Ramos (cell line): Measurements from ENCODE around the gene RPRD2.
"Not testable (repeated sequence)": the region's sequence is repeated elsewhere in the genome, so short reads cannot be mapped to it uniquely, and the experiment has no call there.

Experiments
- in situ Hi-C: fragments of 300-500 bp; cut with MboI; formaldehyde crosslinking; loops from one replicate; pipeline ENCODE4 v1.14.3; 2022; ENCODE audit warnings: low sequenced_read_pairs; ENCODE audit not compliant: unreplicated experiment

The RPRD2 gene

GRCh38 chr1:150363426-150364230, at the start of gene RPRD2:
Gene RPRD2, plus strand, starts transcription at chr1:150364147. Its CDS starts 568 bp downstream, at chr1:150364715.
- in situ Hi-C loops: no loop called here

GRCh38 chr1:150314691-150315090, 49.3 kb upstream of the RPRD2 start:
- in situ Hi-C loops: not testable (repeated sequence)

GRCh38 chr1:150320667-150320978, 43.3 kb upstream of the RPRD2 start:
- in situ Hi-C loops: no loop called here

GRCh38 chr1:150321826-150322166, 42.2 kb upstream of the RPRD2 start:
- in situ Hi-C loops: no loop called here

- in situ Hi-C loops: no loop called here
Measured at GRCh38 chr1:150322310-150322709, 41.6 kb upstream of the RPRD2 start.

GRCh38 chr1:150332651-150333290, 31.2 kb upstream of the RPRD2 start:
- in situ Hi-C loops: no loop called here

- in situ Hi-C loops: no loop called here
Measured at GRCh38 chr1:150346316-150346715, 17.6 kb upstream of the RPRD2 start.

DNA sequence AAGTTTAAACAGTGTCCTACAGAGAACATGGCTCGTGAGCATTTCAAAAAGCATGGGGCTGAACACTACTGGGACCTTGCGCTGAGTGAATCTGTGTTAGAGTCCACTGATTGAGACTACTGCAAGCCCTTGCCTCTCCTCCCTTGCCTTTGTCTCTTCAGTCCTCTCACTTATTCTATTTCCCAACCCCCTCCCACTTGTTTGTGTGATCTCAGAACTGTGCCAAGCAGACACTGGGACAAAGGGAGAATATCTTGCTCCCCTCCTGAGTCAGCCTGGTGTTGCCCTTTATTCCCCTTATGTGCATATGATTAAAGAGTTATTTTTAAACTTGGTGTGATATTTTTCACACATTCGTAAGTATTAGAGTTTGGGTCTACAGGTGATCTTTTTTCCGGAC, 11.1 kb upstream of the RPRD2 start:
- in situ Hi-C loops: no loop called here

DNA sequence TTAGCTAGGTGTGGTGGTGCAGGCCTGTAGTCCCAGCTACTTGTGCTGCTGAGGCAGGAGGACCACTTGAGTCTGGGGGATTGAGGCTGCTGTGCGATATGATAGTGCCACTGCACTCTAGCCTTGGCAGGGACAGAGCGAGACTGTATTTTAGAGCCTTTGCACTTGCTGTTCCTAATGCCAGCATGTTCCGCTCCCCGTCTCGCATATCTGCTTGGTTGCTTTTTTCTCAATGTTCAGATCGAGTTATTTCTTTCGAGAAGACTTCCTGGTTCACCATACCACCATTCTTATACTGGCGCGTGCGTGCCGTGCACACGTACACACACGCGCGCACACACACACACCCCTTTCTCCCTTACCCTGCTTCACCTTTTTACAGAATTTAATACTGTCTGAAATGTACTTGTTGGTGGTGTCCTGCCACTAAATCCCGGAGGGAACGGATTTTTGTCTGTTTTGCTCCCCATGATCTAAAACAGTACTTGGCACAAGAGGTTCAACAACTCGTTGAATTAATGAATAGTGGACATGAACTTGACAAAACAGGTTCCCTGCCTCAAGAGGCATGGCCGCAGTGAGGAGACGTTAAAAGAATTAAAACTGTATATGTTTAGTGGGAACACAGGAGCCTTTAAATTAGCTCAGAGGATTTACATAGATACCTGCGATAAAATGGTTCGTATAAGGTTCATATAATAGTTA, 1.1 kb upstream of the RPRD2 start:
- in situ Hi-C loops: no loop called here

- in situ Hi-C loops: no loop called here
Measured at GRCh38 chr1:150364231-150365003, 470 bp downstream of the RPRD2 start.

- in situ Hi-C loops: no loop called here
Measured at GRCh38 chr1:150365941-150366340, 2.0 kb downstream of the RPRD2 start.

- in situ Hi-C loops: no loop called here
Measured at GRCh38 chr1:150366416-150367296, 2.7 kb downstream of the RPRD2 start.

- in situ Hi-C loops: no loop called here
Measured at GRCh38 chr1:150371110-150371509, 7.2 kb downstream of the RPRD2 start.

GRCh38 chr1:150372580-150372979, 8.6 kb downstream of the RPRD2 start:
- in situ Hi-C loops: no loop called here

DNA sequence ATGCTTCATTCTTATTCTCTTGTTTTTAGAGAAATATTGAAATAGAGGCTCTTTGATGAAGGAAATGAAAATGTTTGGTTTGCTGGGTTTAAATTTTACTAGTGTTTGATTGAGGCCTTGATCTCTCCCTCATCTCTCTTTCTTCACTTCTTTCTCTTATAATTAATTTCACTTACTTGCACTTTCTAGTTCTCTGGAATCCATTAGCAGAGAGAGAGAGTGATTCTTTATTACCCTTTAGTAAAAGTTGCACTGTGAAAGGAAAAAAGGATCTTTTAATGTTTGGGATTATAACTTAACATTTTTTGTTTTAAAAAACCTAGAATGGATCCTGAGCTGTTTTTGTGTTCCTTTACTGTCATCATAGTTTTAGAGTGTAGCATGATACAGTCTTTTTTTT, 12.2 kb downstream of the RPRD2 start:
- in situ Hi-C loops: no loop called here

DNA sequence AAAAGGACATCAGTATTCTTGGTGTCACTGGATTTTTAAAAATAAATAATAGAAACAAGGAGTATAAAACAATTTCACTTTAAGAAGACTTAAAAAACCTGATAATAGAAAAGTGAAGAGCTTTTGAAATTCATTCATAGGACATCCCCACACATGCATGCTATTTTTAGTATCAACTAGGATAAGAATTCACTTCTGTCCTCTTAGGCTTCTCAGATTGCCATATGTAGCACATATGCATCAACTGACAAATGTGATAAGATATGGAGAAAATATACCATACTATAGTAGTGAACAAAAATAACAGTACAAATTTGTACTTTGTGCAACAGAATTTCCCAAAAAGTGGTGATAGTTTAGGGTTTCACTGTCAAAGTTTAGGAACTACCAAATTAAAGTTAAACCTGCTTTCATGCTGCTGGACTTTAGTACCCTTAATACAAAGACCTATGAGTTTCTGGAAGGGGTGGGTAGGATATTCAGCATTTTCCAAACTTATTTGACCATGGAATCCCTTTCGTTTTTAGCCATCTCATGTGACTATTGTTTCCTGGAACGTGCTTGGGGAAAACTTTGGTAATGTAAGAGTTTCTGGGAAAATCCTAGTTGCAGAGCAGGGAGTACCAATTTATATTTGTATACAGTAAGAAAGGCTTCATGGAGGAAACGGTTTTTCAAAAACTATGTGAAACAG, 19.8 kb downstream of the RPRD2 start:
- in situ Hi-C loops: no loop called here

DNA sequence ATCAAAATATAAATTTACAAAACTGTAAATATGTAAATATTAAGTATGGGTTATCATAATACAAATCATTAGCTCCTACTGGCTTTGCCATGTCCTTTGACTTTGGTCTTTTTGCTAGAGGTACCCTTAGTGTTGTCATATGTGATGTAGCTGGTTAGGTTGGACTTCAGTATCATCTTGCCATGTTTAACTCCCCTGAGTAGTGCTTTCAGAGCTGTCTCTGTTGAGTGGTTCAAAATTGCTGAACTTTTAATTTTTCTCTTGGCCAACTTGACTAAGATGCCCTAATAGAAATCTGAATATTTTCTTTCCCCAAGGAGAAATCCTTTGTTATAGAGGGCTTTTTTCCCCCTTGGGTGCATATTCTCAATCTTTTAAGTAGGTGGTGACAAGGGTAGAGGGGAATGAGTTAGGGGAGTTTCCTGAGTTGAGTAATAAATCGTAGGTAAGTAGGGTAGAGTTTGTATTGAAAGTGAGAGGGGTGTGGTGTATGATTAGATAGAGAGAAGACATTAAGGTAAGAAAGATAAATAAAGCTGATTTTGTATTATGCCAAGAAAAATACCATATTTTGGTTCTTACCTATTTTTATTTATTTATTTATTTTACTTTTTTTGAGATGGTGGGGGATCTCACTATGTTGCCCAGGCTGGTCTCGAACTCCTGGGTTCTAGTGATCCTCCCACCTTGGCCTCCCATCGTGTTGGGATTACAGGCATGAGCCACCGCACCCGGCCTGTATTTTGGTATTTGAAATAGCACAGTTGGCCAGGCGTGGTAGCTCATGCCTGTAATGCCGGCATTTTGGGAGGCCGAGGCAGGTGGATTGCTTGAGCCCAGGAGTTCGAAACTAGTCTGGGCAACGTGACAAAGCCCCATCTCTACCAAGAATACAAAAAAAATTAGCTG, 21.8 kb downstream of the RPRD2 start:
- in situ Hi-C loops: no loop called here

GRCh38 chr1:150386592-150386991, 22.6 kb downstream of the RPRD2 start:
- in situ Hi-C loops: no loop called here
